Muscle layer of colon (tissue), 2 donors: ENCODE results near the gene FEM1A.
A peak's percentile ranks its signal among the peaks of the same experiment; 100 is the strongest.
"Not testable (repeated sequence)": the region's sequence is repeated elsewhere in the genome, so short reads cannot be mapped to it uniquely, and the experiment has no call there.

Source experiments
- H3K27ac ChIP-seq: one replicate; pipeline ENCODE4 v1.7.0; 2013; ENCODE audit warnings: low read depth, mild to moderate bottlenecking, low read length, moderate library complexity
- H3K27me3 ChIP-seq, 2 donors: one replicate each; pipeline ENCODE4 v1.7.0; 2013; ENCODE audit warnings: low read length in 2 of 2, mild to moderate bottlenecking in 2 of 2; ENCODE audit not compliant: insufficient read depth in 2 of 2, control insufficient read depth in 1 of 2
- H3K36me3 ChIP-seq: one replicate; pipeline ENCODE4 v1.7.0; 2013; ENCODE audit warnings: mild to moderate bottlenecking, low read length; ENCODE audit not compliant: insufficient read depth
- H3K4me1 ChIP-seq: one replicate; pipeline ENCODE4 v1.7.0; 2013; ENCODE audit warnings: mild to moderate bottlenecking, low read length; ENCODE audit not compliant: insufficient read depth
- H3K4me3 ChIP-seq, 2 donors: one replicate each; pipeline ENCODE4 v1.7.0; 2013; ENCODE audit warnings: low read length in 2 of 2, low read depth in 1 of 2, mild to moderate bottlenecking in 1 of 2, moderate library complexity in 1 of 2
- H3K9ac ChIP-seq: one replicate; pipeline ENCODE4 v1.7.0; 2013; ENCODE audit warnings: low read length
- H3K9me3 ChIP-seq: one replicate; pipeline ENCODE4 v1.7.0; 2013; ENCODE audit warnings: mild to moderate bottlenecking, low read length
- donor health status: abdominal sarcoma.
- donor health status: Adenocarcinoma of cecum.

Gene FEM1A

DNA sequence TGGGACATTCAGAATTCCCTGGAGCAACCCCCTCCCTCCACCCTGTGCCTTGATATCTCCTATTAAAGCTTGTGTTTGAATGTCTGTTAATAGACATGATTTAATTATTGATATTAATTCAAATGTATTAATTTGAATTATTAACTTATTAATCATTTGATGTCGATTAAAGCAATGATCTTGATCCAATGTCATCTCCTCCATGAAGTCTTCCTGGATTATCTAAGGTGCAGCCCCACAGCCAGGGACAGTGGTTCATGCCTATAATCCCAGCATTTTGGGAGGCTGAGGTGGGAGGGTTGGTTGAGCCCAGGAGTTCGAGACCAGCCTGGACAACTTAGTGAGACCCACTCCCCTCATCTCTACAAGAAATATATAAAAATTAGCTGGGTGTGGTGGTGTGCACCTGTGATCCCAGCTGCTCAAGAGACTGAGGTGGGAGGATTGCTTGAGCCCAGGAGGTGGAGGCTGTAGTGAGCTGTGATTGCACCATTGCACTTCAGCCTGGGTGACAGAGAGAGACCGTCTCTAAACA is 9.6 kb downstream of the FEM1A start:
- Histone ChIP-seq H3K9me3 (no peaks in the 10 kb centered on the region), H3K36me3 (peaks cover 11% of the 10 kb centered on the region), H3K9ac (no peak overlapping the region), H3K27me3 (no peaks in the 10 kb centered on the region), H3K4me3 (no peak overlapping the region), H3K27ac (no peak overlapping the region), H3K4me1 (no peaks in the 10 kb centered on the region)

GRCh38 chr19:4802711-4803110 is 11.2 kb downstream of the FEM1A start:
- H3K4me1 ChIP-seq = no peaks in the 10 kb centered on the region
- H3K9me3 ChIP-seq = no peaks in the 10 kb centered on the region
- no peaks in the 10 kb centered on the region for H3K36me3 ChIP-seq
- no peak overlapping the region for H3K9ac ChIP-seq
- H3K27me3 ChIP-seq = no peaks in the 10 kb centered on the region
- no peak overlapping the region for H3K4me3 ChIP-seq
- H3K27ac ChIP-seq = no peak overlapping the region

DNA sequence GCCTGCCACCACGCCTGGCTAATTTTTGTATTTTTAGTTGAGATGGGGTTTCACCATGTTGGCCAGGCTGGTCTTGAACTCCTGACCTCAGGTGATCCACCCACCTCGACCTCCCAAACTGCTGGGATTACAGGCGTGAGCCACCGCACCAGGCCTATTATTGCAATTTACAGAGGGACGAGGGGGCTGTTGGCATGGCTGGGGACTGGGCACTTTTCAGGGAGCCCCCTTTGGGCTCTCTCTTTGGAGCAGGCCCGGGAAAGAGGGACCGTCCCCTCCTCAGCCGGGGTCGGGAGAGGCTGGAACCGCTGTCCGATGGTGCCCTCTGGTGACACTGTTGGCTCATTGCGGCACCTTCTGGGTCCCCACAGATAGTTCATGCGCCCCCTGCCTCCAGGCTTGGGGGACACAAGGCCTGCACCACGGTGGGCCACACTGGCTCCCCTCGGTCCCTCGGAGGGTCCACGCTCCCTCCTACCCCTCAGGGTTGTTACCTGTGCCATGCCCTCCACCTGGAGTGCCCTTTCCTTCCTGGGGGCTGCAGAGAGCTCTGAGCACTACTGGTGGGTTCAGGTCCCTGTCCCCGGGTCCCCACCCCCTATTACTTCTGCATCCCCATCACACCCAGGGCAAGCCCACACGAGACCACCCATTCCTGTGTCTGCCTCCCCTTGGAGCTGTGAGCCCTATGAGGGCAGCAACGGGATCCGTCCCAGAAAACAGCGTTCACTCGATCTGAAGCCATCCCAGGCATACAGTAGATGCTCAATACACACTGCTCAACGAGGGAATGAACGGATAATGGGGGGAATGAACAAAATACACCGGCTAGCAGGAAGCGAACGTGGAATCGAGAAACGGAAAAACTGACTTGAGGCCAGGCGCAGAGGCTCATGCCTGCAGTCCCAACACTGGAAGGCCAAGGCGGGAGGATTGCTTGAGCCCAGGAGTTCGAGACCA is 12.5 kb downstream of the FEM1A start:
- Histone ChIP-seq H3K27me3 (no peaks in the 10 kb centered on the region), H3K36me3 (no peaks in the 10 kb centered on the region), H3K9me3 (no peaks in the 10 kb centered on the region), H3K4me3 (no peak overlapping the region), H3K9ac (no peak overlapping the region), H3K4me1 (no peaks in the 10 kb centered on the region), H3K27ac (no peak overlapping the region)

DNA sequence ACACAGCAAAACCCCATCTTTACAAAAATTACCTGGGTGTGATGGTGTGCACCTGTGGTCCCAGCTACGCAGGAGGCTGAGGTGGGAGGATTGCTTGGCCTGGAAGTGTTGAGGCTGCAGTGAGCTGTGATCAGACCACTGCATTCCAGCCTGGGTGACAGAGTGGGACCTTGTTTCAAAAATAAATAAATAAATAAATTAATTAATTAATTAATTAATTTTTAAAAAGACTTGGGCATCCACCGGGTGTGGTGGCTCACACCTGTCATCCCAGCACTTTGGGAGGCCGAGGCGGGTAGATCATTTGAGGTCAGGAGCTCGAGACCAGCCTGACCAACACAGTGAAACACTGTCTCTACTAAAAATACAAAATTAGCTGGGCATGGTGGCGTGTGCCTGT is 13.6 kb downstream of the FEM1A start:
- H3K4me3 ChIP-seq, H3K4me1 ChIP-seq, H3K27ac ChIP-seq, H3K9ac ChIP-seq, H3K9me3 ChIP-seq, H3K27me3 ChIP-seq, H3K36me3 ChIP-seq: not testable (repeated sequence)

DNA sequence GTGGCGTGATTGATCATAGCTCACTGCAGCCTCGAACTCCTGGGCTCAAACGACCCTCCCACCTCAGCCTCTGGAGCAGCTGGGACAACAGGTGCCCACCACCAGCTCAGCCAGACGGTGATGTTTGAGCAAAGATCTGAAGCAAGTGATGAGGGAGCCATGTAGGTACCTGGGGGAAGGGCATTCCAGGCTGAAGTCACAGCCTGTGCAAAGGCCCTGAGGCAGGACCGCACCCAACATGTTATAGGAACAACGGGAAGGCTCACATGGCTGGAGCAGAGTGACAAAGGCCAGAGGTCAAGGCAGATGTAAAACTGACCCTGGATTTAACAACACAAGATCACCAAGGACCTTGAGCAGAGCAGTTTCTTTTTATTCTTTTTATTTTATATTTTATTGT is 14.8 kb downstream of the FEM1A start:
- H3K9me3 ChIP-seq = no peaks in the 10 kb centered on the region
- H3K27ac ChIP-seq = no peak overlapping the region
- no peaks in the 10 kb centered on the region for H3K27me3 ChIP-seq
- H3K4me1 ChIP-seq = no peaks in the 10 kb centered on the region
- H3K9ac ChIP-seq = no peak overlapping the region
- H3K4me3 ChIP-seq = no peak overlapping the region
- no peaks in the 10 kb centered on the region for H3K36me3 ChIP-seq

DNA sequence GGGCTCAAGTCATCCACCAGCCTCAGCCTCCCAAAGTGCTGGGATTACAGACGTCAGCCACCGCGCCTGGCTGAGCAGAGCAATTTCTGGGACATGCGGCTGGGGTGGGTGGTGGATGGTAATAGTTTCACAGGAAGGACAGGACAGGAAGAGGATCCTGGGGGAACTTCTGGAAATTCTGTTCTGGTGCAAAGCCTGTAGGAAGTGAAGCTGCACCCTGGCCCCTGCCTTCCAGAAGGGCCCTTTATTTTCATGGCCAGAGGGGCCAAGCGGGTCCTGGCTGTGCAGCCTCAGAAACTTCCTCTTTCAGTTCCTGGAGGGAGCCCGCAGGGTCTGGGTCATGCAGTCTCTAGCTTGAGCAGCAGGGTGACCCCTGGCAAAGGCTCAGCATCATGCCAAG is 15.7 kb downstream of the FEM1A start:
- Histone ChIP-seq H3K9me3 (no peaks in the 10 kb centered on the region), H3K9ac (no peak overlapping the region), H3K4me1 (no peaks in the 10 kb centered on the region), H3K27ac (no peak overlapping the region), H3K27me3 (no peaks in the 10 kb centered on the region), H3K36me3 (no peaks in the 10 kb centered on the region), H3K4me3 (no peak overlapping the region)

DNA sequence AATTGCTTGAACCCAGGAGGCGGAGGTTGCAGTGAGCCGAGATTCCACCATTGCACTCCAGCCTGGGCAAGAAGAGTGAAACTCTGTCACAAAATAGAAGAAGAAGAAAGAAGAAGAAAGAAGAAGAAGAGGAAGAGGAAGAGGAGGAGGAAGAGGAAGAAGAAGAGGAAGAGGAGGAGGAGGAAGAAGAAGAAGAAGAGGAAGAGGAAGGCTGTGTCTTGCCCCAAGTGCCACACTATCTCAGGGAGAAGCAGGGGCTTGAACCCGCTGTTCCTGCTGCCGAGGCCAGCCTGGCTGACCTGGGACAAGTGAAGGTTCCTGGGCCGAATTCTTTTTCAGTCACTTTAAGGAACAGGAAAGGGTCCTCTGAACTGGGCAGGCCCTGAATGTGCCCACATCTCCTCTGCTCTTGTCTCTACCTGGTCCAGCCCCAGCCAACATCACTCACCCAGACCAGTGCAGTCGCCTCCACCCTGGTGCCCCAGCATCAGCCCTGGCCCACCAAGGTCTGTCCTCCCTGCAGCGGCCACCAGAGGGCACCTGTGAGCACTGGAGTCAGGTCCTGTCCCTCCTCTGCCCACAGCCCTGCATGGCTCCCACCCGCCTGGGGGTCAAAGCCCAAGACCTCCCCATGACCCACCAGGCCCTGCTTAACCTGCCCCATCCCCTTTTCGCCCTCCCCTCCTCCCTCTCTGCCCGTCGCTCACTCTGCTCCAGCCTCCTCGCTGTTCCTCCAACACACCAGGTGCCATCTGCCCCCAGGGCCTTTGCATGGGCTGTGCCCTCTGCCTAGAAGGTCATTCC is 20.0 kb downstream of the FEM1A start:
- Histone ChIP-seq H3K9ac (no peak overlapping the region), H3K27me3 (no peaks in the 10 kb centered on the region), H3K9me3 (no peaks in the 10 kb centered on the region), H3K4me1 (peaks cover 17% of the 10 kb centered on the region), H3K4me3 (no peak overlapping the region), H3K36me3 (peaks cover 2% of the 10 kb centered on the region), H3K27ac (no peak overlapping the region)

DNA sequence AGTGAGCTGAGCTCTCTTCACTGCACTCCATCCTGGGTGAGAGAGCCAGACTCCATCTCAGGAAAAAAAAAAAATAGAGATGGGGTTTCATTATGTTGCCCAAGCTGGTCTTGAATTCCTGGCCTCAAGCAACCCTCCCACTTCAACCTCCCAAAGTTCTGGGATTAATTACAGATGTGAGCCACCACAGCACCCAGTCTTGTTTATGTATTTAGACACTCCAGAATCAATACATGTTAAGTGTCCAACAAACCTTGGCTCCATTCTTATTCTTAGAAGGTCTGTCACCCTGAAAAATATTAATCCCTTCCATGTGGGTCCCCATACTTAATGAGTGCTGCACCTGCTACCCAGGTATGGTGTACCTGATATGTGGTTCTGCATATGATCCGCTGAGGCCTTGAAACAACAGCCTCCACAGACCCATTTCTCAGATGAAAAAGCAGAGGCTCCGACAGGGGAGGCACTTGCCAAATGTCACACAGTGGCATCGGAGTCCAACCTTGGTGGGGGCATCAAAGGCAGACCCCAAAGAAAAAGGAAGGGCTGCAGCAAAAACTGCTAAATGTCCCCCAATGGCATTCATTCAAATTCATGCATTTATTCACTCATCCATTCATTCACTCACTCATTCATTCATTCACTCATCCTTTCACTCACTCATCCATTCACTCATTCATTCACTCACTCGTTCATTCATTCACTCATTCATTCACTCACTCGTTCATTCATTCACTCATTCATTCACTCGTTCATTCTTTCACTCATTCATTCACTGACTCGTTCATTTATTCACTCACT is 23.3 kb downstream of the FEM1A start:
- Histone ChIP-seq H3K27ac (no peak overlapping the region), H3K9ac (no peak overlapping the region), H3K9me3 (no peaks in the 10 kb centered on the region), H3K27me3 (no peaks in the 10 kb centered on the region), H3K4me1 (peaks cover 17% of the 10 kb centered on the region), H3K4me3 (peak overlapping the region in 1 of 2 donors; percentile 56), H3K36me3 (peaks cover 21% of the 10 kb centered on the region)

- H3K9ac ChIP-seq = no peak overlapping the region
These were observed 24.1 kb downstream of the FEM1A start for GRCh38 chr19:4815426-4816201.

DNA sequence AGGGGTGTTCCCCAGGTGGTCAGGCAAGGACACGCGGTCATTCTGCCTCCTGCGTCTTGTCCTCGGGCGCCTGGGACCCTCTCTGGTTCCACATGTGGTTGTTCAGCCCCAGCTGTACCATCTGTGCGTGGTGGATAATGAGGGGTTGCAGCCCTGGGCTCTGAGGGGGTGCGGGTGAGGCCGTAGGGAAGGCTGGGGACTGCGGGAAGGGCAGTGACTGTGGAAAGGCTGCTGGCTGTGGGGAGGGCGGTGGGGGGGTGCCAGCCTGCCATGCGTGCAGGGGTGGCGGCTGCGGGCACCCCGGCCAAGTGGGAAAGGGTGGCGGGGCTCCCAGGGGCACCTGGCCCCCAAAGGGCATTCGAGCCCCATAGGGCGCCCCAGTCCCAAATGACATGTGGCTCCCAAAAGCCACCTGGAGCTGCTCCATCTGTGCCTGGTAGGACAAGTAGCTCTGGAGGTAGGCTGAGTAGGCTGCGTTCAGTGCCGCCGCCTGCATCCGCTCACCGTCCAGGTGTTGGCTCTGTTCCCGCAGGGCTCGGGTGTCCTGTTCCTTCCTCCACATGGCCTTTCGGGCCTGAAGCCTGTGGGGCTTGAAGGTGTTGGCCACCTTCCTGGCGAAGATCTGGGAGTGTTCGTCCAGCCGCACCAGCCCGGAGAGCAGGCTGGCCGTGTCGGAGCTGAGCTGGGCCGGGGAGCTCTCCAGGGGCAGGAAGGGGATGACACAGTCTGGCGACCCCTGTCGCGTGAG is 24.8 kb downstream of the FEM1A start:
- Histone ChIP-seq H3K27me3 (no peaks in the 10 kb centered on the region), H3K4me3 (peak overlapping the region in 1 of 2 donors; percentile 56), H3K4me1 (peaks cover 17% of the 10 kb centered on the region), H3K9ac (no peak overlapping the region), H3K9me3 (no peaks in the 10 kb centered on the region), H3K36me3 (peaks cover 21% of the 10 kb centered on the region), H3K27ac (peak overlapping the region; percentile 23)

More at GRCh38 chr19:4815426-4816201, 24.1 kb downstream of the FEM1A start:
- peaks cover 17% of the 10 kb centered on the region for H3K4me1 ChIP-seq
- H3K27ac ChIP-seq = peak overlapping the region; percentile 23
- H3K4me3 ChIP-seq = peak overlapping the region in 1 of 2 donors; percentile 56
- no peaks in the 10 kb centered on the region for H3K27me3 ChIP-seq
- no peaks in the 10 kb centered on the region for H3K9me3 ChIP-seq
- H3K36me3 ChIP-seq = peaks cover 21% of the 10 kb centered on the region
